Keratinocyte (primary cell): Measurements from ENCODE around the gene BAZ2B.

ENCODE experiments used
- EZH2 ChIP-seq: IDR thresholded peaks from one replicate; pipeline ENCODE4 v1.6.1; 2012; ENCODE audit warnings: inconsistent platforms, mild to moderate bottlenecking, low read length, moderate library complexity
- TF ChIP-seq, protein P1 (sequence below), 3 experiments: IDR thresholded peaks in 1 of 3; conservative IDR thresholded peaks in 1 of 3; optimal IDR thresholded peaks in 1 of 3; 2 replicates in 2 of 3; 3 replicates in 1 of 3; pipeline versions ENCODE3 to v1.5.1; 2011; ENCODE audit warnings: low read length in 3 of 3, mild to moderate bottlenecking in 3 of 3, moderate library complexity in 2 of 3, control low read depth in 1 of 3, inconsistent platforms in 1 of 3; ENCODE audit not compliant: insufficient read depth in 2 of 3; ENCODE audit errors: extremely low read depth in 1 of 3

DNA sequence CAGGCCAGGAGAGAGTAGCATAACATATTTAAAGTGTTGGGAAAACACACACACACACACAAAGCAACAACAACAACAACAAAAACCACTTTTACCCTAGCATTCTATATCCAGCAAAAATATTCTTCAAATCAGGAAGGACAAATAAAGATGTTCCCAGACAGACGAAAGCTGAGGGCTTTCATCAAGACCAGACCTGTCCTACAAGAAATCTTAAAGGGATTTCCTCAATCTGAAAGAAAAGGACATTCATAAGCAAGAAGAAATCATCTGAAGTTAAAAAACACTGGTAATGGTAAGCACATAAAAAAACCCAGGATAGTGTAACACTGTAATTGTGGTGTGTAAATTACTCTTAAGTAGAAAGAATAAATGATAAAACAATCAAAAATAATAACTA, 22.7 kb upstream of the BAZ2B start:
- TF ChIP-seq, protein P1, sequence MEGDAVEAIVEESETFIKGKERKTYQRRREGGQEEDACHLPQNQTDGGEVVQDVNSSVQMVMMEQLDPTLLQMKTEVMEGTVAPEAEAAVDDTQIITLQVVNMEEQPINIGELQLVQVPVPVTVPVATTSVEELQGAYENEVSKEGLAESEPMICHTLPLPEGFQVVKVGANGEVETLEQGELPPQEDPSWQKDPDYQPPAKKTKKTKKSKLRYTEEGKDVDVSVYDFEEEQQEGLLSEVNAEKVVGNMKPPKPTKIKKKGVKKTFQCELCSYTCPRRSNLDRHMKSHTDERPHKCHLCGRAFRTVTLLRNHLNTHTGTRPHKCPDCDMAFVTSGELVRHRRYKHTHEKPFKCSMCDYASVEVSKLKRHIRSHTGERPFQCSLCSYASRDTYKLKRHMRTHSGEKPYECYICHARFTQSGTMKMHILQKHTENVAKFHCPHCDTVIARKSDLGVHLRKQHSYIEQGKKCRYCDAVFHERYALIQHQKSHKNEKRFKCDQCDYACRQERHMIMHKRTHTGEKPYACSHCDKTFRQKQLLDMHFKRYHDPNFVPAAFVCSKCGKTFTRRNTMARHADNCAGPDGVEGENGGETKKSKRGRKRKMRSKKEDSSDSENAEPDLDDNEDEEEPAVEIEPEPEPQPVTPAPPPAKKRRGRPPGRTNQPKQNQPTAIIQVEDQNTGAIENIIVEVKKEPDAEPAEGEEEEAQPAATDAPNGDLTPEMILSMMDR (optimal IDR thresholded peaks at IDR 0.05 in 1 of 3, IDR thresholded peaks at IDR 0.05 in 1 of 3, conservative IDR thresholded peaks at IDR 0.05 in 1 of 3; ENCODE audit: extremely low read depth in 1 of 3, insufficient read depth in 2 of 3, low read length in 3 of 3) = no peak
- TF ChIP-seq EZH2 = no peak
